ENCODE data around the gene ANKFY1. TPM values are rescaled to one million over a fixed set of nuclear protein-coding genes. Genes with fewer than 3 reads are reported as not detected.
"Not testable (repeated sequence)": the region's sequence is repeated elsewhere in the genome, so short reads cannot be mapped to it uniquely, and the experiment has no call there.

ANKFY1 gene
- polyA plus RNA-seq, 4 donors, result 44.7 to 49.4 (median 46.3) TPM

DNA sequence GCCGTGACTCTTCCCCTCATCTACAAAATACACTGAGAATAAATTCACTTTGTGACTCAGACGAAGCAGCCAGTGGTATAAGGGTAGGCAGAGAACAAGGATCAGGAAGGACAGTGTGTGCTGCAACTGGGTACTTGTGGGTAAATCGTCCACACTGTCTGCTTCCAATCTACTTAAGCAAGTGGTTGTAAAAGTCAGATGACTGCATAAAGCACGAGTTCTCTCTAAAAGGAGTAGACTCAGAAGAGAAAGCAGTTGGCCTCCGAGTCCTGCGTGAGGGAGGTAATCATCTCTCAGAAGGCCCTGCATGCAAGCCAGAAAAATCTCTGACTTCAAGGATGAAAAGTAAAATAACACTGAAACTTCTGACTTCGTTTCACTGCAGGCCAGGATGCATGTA lies 43.1 kb downstream of the ANKFY1 start:
- no peak for DNase-seq (ENCODE audit: low read depth in 4 of 4, low spot score in 3 of 4)

- DNase-seq (ENCODE audit: low read depth in 4 of 4, low spot score in 3 of 4), result no peak
Observed at GRCh38 chr17:4219241-4219640, 44.5 kb downstream of the ANKFY1 start.

DNA sequence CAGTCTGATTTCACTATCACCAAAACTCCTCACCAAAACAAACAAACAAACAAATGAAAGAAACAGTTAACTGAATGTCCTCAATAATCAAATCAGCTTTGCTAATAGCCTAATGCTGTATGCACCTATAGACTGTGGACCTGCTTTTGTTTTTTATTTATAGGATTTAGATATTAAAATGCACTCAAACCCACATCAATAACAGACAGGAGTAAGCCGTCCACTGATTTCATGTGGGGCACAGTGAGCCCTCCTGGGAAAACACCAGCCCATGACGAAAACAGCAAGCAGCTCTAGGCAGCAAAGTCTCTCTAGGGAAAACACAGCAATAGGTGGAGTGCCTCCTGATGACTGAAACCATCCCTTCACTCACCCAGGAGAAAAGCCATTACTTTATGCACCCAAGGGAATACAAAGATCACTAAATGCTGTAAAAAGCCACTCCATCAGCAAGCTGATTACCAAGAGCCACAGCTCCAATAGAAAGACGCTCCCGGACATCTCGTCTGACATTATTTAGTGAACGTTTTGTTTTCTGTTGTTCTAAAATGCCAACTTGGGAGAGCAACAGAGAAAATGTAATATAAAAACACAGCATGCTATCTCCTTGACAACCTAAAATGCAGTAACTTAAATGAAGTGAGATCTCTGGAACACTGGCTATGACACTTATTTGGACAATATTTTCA lies 47.8 kb downstream of the ANKFY1 start:
- no peak for DNase-seq (ENCODE audit: low read depth in 4 of 4, low spot score in 3 of 4)

- DNase-seq (ENCODE audit: low read depth in 4 of 4, low spot score in 3 of 4), result no peak
Observed at GRCh38 chr17:4214157-4214556, 49.6 kb downstream of the ANKFY1 start.

GRCh38 chr17:4209611-4210010 lies 54.2 kb downstream of the ANKFY1 start:
- DNase-seq (ENCODE audit: low read depth in 4 of 4, low spot score in 3 of 4), result no peak

DNA sequence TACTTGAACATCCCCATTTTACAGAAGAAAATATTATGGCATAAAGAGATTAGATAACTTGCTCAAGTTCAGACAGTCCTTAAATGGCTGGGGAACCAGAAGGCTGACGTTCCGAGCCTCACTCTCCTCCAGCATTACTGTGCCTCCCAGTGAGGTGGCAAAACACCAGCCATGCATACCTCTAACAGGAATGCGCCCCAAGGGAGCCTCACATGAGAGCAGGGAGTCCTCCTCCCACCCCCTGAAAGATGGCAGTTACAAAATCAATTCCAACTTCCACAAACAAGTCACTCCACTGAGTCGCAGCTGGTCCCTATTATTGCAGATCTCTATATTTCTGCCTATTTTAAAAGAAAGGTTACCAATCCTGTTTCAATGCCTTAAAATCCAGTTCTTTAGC lies 55.5 kb downstream of the ANKFY1 start:
- no peak for DNase-seq (ENCODE audit: low read depth in 4 of 4, low spot score in 3 of 4)

DNA sequence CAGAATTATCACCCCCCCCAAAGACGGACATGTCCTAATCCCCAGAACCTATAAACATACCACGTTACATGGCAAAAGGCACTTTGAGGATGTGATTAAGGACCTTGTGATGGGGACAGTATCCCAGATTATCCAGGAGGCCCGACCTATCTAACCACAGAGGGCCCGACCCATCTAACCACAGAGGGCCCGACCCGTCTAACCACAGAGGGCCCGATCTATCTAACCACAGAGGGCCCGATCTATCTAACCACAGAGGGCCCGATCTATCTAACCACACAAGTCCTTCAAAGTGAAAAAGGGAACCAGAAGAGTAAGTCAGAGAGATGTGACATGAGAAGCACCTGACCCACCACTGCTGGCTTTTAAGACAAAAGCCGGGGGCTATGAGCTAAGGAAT lies 56.8 kb downstream of the ANKFY1 start:
- DNase-seq (ENCODE audit: low read depth in 4 of 4, low spot score in 3 of 4), result no peak

- DNase-seq (ENCODE audit: low read depth in 4 of 4, low spot score in 3 of 4), result no peak
Observed at GRCh38 chr17:4205917-4206316, 57.9 kb downstream of the ANKFY1 start.

DNA sequence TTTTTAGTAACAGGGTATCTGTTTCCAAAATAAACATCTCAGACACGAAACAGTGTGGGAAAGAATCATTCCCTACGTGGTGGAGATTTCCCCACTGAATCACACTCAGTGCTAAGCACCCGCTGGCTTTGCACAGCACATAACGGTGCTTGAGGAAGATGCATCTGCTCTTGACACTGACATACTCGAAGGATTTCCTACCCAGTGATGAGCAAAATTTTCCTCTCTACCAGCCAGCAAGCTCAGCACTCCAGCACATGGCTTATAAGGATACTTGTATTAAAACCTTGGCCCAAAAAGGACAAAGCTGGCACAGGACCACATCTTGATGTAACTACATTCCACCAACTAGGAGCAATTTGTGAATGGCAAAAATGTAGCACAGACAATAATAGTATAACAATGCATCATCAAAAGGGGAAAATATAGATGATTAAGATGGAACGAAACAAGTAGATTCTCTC lies 59.0 kb downstream of the ANKFY1 start:
- DNase-seq (ENCODE audit: low read depth in 4 of 4, low spot score in 3 of 4), result no peak

GRCh38 chr17:4204190-4204589 lies 59.6 kb downstream of the ANKFY1 start:
- DNase-seq (ENCODE audit: low read depth in 4 of 4, low spot score in 3 of 4), result no peak

DNA sequence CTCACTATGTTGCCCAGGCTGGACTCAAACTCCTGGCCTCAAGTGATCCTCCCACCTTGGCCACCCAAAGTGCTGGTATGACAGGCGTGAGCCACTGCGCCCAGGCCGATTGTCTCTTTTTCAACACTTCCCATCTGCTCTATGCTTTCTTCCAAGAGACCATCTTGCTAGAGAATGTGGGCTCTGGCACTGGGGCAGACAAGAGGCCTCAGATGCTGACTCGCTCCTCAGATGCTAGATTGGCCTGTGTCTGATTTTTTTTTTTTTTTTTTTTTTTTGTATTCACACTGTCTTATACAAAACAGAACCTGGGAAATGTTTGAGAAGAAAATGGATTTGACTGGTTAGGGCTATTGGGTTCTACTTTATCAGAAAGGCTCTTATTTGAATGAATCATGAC lies 62.6 kb downstream of the ANKFY1 start:
- DNase-seq (ENCODE audit: low read depth in 4 of 4, low spot score in 3 of 4), result no peak

DNA sequence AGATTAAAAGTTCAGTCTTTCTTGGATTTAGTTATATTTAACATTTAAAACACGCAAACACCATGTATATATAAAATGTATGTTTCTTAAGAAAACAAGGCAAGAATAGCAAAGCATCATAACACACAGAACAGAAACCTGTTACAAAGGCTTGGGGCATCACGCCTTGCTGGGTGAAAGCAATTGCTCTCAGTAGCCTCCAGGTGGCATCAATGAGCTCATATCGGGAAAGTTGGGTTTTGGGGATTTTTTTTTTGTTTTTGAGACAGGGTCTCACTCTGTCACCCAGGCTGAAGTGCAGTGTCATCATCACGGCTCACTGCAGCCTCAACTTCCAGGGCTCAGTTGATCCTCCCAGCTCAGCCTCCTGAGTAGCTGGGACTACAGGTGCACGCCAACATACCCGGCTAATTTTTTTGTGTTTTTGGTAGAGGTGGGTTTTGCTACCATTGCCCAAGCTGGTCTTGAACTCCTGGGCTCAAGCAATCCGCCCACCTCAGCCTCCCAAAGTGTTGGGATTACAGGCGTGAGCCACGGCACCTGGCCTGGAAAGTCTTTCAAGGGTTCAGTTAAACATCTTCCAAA lies 63.9 kb downstream of the ANKFY1 start:
- DNase-seq (ENCODE audit: low read depth in 4 of 4, low spot score in 3 of 4), result no peak

- DNase-seq (ENCODE audit: low read depth in 4 of 4, low spot score in 3 of 4), result no peak
Observed at GRCh38 chr17:4198995-4199394, 64.8 kb downstream of the ANKFY1 start.

DNA sequence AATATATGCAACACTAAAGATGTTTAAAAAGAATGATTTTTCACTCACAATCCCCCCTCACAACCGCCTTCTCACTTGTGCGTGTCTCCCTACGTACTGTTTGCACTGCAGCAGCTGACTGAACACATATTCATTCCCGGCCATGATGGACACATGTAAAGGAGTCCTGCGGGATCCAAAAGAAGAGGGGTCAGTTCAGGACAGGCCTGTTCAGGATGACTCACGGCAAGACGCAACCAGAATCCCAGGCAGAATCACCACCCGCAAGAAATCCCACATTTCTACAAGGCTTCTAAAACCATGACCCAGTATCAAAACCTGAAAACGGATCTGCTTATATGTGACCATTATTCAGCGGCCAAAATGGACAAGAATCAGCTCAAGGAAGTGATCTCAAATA lies 68.5 kb downstream of the ANKFY1 start:
- DNase-seq (ENCODE audit: low read depth in 4 of 4, low spot score in 3 of 4), result no peak

- DNase-seq (ENCODE audit: low read depth in 4 of 4, low spot score in 3 of 4), result no peak
Observed at GRCh38 chr17:4194796-4195195, 69.0 kb downstream of the ANKFY1 start.

DNA sequence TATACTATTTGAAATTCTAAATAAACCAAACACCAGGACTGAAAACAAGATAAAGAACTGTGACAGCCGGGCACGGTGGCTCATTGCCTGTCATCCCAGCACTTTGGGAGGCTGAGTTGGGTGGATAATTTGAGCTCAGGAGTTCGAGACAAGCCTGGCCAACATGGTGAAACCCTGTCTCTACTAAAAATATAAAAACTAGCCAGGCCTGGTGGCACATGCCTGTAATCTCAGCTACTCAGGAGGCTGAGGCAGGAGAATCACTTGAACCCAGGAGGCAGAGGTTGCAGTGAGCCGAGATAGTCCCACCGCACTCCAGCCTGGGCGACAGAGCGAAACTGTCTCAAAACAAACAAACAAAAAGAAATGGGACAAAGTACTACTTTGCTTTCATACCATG lies 73.0 kb downstream of the ANKFY1 start:
- DNase-seq (ENCODE audit: low read depth in 4 of 4, low spot score in 3 of 4), result not testable (repeated sequence)

- DNase-seq (ENCODE audit: low read depth in 4 of 4, low spot score in 3 of 4), result no peak
Observed at GRCh38 chr17:4189280-4189679, 74.5 kb downstream of the ANKFY1 start.

- DNase-seq (ENCODE audit: low read depth in 4 of 4, low spot score in 3 of 4), result no peak
Observed at GRCh38 chr17:4188076-4188475, 75.7 kb downstream of the ANKFY1 start.

GRCh38 chr17:4187076-4187475 lies 76.7 kb downstream of the ANKFY1 start:
- DNase-seq (ENCODE audit: low read depth in 4 of 4, low spot score in 3 of 4), result no peak

- DNase-seq (ENCODE audit: low read depth in 4 of 4, low spot score in 3 of 4), result no peak
Observed at GRCh38 chr17:4186357-4186881, 77.4 kb downstream of the ANKFY1 start.

DNA sequence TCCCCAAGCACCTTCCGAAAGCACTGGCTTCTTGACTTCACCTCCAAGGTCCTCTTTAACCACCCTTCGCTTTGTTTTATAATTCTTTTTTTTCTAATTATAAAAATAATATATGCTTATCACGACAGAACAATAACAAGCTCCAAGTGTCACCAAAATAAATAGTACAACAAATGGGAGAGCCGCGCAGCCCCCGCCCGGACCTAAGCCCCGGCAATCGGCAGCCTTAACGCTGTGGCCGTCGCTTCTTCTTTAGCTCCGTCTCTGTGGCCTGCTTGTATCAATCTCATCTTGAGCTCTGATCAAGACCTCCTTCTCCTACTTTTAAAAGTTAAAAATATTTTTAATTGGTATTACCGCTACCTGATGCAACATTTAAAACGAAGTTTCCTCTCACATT lies 78.1 kb downstream of the ANKFY1 start:
- no peak for DNase-seq (ENCODE audit: low read depth in 4 of 4, low spot score in 3 of 4)

DNA sequence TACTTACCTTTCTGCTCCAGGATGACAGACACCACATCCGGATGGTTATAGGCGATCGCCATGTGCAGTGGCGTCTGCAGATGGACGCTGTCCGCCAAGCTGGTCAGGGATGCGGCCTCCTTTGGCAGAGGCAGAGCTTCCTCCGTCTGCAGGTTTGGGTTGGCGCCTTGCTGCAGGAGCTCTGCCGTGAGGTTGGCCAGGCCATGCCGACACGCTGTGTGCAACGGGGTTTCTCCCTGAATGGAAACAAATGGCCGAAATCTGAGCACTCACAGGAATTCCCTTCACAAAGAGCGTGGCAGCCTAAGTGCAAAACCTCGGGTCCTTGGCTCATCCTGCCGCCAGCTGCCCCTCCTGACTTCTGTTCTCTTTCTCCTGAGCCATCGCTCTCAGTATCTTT lies 79.0 kb downstream of the ANKFY1 start:
- no peak for DNase-seq (ENCODE audit: low read depth in 4 of 4, low spot score in 3 of 4)
